Natural killer cell (primary cell): ENCODE data around the gene PIH1D1. TPM values are rescaled to one million over a fixed set of nuclear protein-coding genes. Genes with fewer than 3 reads are reported as not detected.

Experiments
- ATAC-seq, 3 donors: fragments of 150-1000 bp in 2 of 3; fragments of 200-7000 bp in 1 of 3; cut with Tn5 transposase; 1 replicate in 1 of 3; 2 replicates in 2 of 3; pipeline ENCODE4 v1.10.0; 2021; ENCODE audit warnings: mild to moderate bottlenecking in 2 of 3, moderate library complexity in 2 of 3
- DNase-seq, 2 donors: peaks; one replicate each; pipeline versions ENCODE4 v3.0.0 to v3.0.0-alpha.2; 2013 to 2021; ENCODE audit warnings: mixed read lengths in 1 of 2
- H3K27ac ChIP-seq: one replicate; pipeline ENCODE4 v1.5.1; 2013; ENCODE audit warnings: mild to moderate bottlenecking, low read length
- H3K27me3 ChIP-seq: one replicate; pipeline ENCODE4 v1.6.1; 2013; ENCODE audit warnings: low read length; ENCODE audit not compliant: control insufficient read depth, insufficient read depth
- H3K36me3 ChIP-seq: one replicate; pipeline ENCODE4 v1.6.1; 2013; ENCODE audit warnings: low read length; ENCODE audit not compliant: control insufficient read depth, insufficient read depth
- H3K4me1 ChIP-seq: one replicate; pipeline ENCODE4 v1.6.1; 2013; ENCODE audit warnings: low read length; ENCODE audit not compliant: control insufficient read depth, insufficient read depth
- H3K4me3 ChIP-seq: one replicate; pipeline ENCODE4 v1.5.1; 2013; ENCODE audit warnings: low read length
- H3K9me3 ChIP-seq: one replicate; pipeline ENCODE4 v1.6.1; 2013; ENCODE audit warnings: low read length; ENCODE audit not compliant: control insufficient read depth, insufficient read depth
- H3K27ac Mint-ChIP-seq, 2 donors: one replicate each; pipeline ENCODE4 v1.8.0; 2022; ENCODE audit warnings: mild to moderate bottlenecking in 2 of 2, mixed read lengths in 2 of 2, moderate library complexity in 1 of 2
- H3K27me3 Mint-ChIP-seq, 2 donors: one replicate each; pipeline ENCODE4 v1.8.0; 2022; ENCODE audit warnings: low read depth in 2 of 2, mixed read lengths in 2 of 2
- H3K36me3 Mint-ChIP-seq: one replicate; pipeline ENCODE4 v1.8.0; 2022; ENCODE audit warnings: mixed read lengths
- H3K4me1 Mint-ChIP-seq, 2 donors: one replicate each; pipeline ENCODE4 v1.8.0; 2022; ENCODE audit warnings: mixed read lengths in 2 of 2
- H3K4me3 Mint-ChIP-seq: one replicate; pipeline ENCODE4 v1.8.0; 2022; ENCODE audit warnings: mild to moderate bottlenecking, moderate library complexity, mixed read lengths
- H3K9me3 Mint-ChIP-seq, 2 donors: one replicate each; pipeline ENCODE4 v1.8.0; 2022; ENCODE audit warnings: mixed read lengths in 2 of 2
- WGBS: methylation state at CpG from one replicate; pipeline ENCODE4 v1.1.7; 2013; ENCODE audit warnings: missing lambda C conversion rate; ENCODE audit not compliant: insufficient coverage; 5-methylcytosine and 5-hydroxymethylcytosine counted together
- intact Hi-C: fragments of 100-400 bp; cut with micrococcal nuclease; formaldehyde crosslinking; loops from one replicate; pipeline ENCODE4 v1.14.2; 2022
- total RNA-seq, 4 donors: library from RNA; stranded (reverse); fragments of 120-200 nt in 1 of 4; gene quantifications; one replicate each; pipeline versions ENCODE4 v1.2.3 to v1.2.4, GENCODE V29; 2013 to 2022
- TF ChIP-seq, protein P1 (sequence below): fragments of 200-600 bp; IDR thresholded peaks from one replicate; pipeline ENCODE4 v1.8.0; 2022; ENCODE audit warnings: antibody characterized with exemption

Gene PIH1D1
- total RNA-seq, 3 donors from 2014 or later (not counting 1 experiment from before 2014, with no cell fraction given), result 112 to 149 (median 138) TPM

DNA sequence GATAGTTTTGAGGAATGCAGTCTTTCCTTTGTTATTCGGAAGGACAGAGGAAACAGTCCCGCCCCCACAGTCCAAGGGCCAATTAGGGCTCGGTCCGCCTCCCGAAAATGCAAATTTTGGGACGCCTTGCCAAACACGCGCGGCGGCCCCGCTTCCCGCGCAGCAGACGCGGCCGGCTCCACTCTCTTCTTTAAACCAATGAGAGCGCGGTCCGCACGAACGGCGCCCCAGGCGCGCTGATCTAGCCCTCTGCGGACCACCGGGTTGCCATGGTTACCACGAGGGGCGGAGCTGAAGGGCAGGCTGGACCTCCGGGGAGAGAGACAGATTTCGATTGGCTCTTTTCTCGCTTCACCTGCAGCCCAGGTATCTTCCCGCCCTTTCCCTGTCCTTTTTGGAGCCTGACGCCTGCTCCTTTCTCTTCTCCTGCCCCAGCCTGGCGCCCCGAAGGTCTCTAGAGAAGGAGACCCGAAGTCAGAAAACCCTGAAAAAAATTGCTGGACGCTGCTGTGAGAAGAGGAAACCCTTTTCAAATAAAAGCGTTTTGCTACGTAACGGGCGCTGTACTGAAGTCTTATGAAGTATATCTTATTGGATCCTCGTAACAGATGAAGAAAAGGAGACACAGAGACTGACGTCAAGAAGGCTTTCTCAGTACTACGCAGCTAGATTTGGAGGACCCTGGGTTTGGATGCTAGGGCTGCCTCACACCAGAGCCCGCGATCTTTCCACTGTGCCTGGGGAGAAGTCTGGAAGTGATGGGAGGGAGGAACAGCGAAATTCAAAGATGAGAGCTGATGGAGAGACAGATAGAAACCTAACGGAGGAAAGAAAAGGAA lies 30.4 kb downstream of the PIH1D1 start:
- TF ChIP-seq, protein P1, sequence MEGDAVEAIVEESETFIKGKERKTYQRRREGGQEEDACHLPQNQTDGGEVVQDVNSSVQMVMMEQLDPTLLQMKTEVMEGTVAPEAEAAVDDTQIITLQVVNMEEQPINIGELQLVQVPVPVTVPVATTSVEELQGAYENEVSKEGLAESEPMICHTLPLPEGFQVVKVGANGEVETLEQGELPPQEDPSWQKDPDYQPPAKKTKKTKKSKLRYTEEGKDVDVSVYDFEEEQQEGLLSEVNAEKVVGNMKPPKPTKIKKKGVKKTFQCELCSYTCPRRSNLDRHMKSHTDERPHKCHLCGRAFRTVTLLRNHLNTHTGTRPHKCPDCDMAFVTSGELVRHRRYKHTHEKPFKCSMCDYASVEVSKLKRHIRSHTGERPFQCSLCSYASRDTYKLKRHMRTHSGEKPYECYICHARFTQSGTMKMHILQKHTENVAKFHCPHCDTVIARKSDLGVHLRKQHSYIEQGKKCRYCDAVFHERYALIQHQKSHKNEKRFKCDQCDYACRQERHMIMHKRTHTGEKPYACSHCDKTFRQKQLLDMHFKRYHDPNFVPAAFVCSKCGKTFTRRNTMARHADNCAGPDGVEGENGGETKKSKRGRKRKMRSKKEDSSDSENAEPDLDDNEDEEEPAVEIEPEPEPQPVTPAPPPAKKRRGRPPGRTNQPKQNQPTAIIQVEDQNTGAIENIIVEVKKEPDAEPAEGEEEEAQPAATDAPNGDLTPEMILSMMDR, result no peak
- Mint-ChIP-seq H3K4me1 (peaks cover 38 to 41% of the 10 kb centered on the region in 2 donors), H3K4me3 (peak overlapping the region; percentile 21), H3K27me3 (peaks cover 76 to 89% of the 10 kb centered on the region in 2 donors), H3K9me3 (no peaks in the 10 kb centered on the region), H3K36me3 (peaks cover 9% of the 10 kb centered on the region), H3K27ac (no peak overlapping the region)
- intact Hi-C loops, result no loop called here
- H3K36me3 ChIP-seq, result no peaks in the 10 kb centered on the region
- peak in 1 of 2 donors; percentile 59 for DNase-seq
- ATAC-seq, result peak in 1 of 3 donors; percentile 51
- H3K4me1 ChIP-seq, result peaks cover 36% of the 10 kb centered on the region
- H3K27ac ChIP-seq, result no peak overlapping the region
- H3K27me3 ChIP-seq, result peaks cover 62% of the 10 kb centered on the region
- no peaks in the 10 kb centered on the region for H3K9me3 ChIP-seq
- WGBS, result 8% methylated on average over 48 of the region's 48 CpGs
- no peak overlapping the region for H3K4me3 ChIP-seq

DNA sequence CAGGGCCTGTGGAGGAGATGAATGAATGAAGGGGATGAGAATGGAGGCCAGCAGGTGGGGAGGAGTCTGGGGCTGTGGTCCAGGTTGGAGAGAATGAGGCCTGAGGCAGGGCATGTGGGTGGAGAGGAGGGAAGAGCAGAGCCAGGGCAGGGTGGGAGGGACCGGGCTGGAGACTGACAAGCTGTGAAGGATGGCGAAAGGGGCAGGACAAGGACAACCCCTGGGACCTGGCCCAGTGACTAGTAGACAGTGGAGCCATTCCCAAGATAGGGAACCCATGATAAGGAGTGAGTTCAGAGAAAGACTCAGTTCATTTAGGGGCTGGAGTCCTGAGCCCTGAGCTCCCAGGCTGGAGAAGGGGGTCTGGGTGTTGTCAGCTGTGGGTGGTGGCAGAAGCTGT lies 31.4 kb downstream of the PIH1D1 start:
- Mint-ChIP-seq H3K4me3 (peak overlapping the region; percentile 54), H3K9me3 (no peaks in the 10 kb centered on the region), H3K4me1 (peaks cover 31 to 32% of the 10 kb centered on the region in 2 donors), H3K27ac (no peak overlapping the region), H3K36me3 (peaks cover 9% of the 10 kb centered on the region), H3K27me3 (peaks cover 68 to 79% of the 10 kb centered on the region in 2 donors)
- peaks cover 52% of the 10 kb centered on the region for H3K27me3 ChIP-seq
- no peaks in the 10 kb centered on the region for H3K9me3 ChIP-seq
- WGBS, result 95% methylated on average over 2 of the region's 2 CpGs
- intact Hi-C loops, result no loop called here
- H3K4me1 ChIP-seq, result peaks cover 34% of the 10 kb centered on the region
- ATAC-seq, result no peak
- TF ChIP-seq, protein P1, result no peak
- H3K27ac ChIP-seq, result no peak overlapping the region
- no peaks in the 10 kb centered on the region for H3K36me3 ChIP-seq
- no peak for DNase-seq
- H3K4me3 ChIP-seq, result no peak overlapping the region

DNA sequence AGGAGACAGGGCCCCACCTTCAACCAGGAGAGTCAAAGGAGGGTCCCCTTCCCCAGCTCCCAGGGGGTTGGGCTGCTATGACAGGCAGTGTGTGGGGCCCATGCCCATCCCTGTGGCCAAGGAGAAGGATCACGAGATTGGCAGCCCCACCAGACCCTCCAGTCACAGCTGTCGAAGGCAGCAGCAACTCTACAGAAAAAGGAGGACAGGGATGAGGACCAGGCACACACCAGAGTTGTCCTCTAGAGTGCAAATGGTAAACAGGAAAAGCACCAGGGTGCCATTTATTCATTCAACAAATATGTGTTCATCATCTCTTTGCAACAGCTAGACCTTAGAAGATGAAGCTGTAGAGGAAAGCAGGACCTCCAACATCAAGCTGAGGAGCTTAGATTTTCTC lies 32.4 kb downstream of the PIH1D1 start:
- TF ChIP-seq, protein P1, result no peak
- peaks cover 31 to 32% of the 10 kb centered on the region in 2 donors for H3K4me1 Mint-ChIP-seq
- WGBS, result 77% methylated on average over 2 of the region's 2 CpGs

More for the DNA sequence above, 32.4 kb downstream of the PIH1D1 start:
- H3K27me3 ChIP-seq, result peaks cover 47% of the 10 kb centered on the region
- intact Hi-C loops, result no loop called here
- no peak for ATAC-seq
- H3K9me3 Mint-ChIP-seq, result no peaks in the 10 kb centered on the region
- DNase-seq, result no peak
- H3K36me3 ChIP-seq, result no peaks in the 10 kb centered on the region
- no peak overlapping the region for H3K4me3 Mint-ChIP-seq
- no peak overlapping the region for H3K27ac ChIP-seq
- no peak overlapping the region for H3K4me3 ChIP-seq
- H3K36me3 Mint-ChIP-seq, result peaks cover 9% of the 10 kb centered on the region
- H3K27ac Mint-ChIP-seq, result no peak overlapping the region
- H3K9me3 ChIP-seq, result no peaks in the 10 kb centered on the region
- H3K4me1 ChIP-seq, result peaks cover 31% of the 10 kb centered on the region
- H3K27me3 Mint-ChIP-seq, result peaks cover 64 to 68% of the 10 kb centered on the region in 2 donors
